GM12878 (cell line): ENCODE data around the gene MYH10. TPM values are rescaled to one million over a fixed set of nuclear protein-coding genes. Genes with fewer than 3 reads are reported as not detected.

Experiments used
- ATAC-seq: fragments of 200-7000 bp; cut with Tn5 transposase; 3 replicates; pipeline ENCODE4 v1.9.1; 2020; ENCODE audit warnings: mild to moderate bottlenecking, moderate library complexity
- BruUV-seq: library from RNA; stranded (reverse); fragments of 400-500 nt; replicated peaks from 2 replicates; lab custom pipeline; 2021; lab: Mats Ljungman, UMichigan
- CTCF ChIA-PET: fragments of 300-600 bp; sonication (Branson Sonifier 250); formaldehyde crosslinking; extraction: SDS; loops from one replicate; lab custom pipeline; 2021; ENCODE audit warnings: inconsistent platforms; lab: Yijun Ruan, JAX
- POLR2A ChIA-PET: fragments of 350-600 bp; formaldehyde crosslinking; extraction: SDS; loops from one replicate; lab custom pipeline; 2021; ENCODE audit warnings: inconsistent platforms; lab: Charles Lee
- RAD21 ChIA-PET: fragments of 300-600 bp; sonication (Branson Sonifier 250); formaldehyde crosslinking; loops from one replicate; lab custom pipeline; 2023; ENCODE audit warnings: antibody characterized with exemption; ENCODE audit not compliant: unreplicated experiment; lab: Charles Lee
- SMC1A ChIA-PET: fragments of 300-600 bp; sonication (Branson Sonifier 250); formaldehyde crosslinking; loops from one replicate; lab custom pipeline; 2023; ENCODE audit not compliant: unreplicated experiment, uncharacterized antibody; lab: Charles Lee
- DNase-seq: peaks from one replicate; pipeline ENCODE4 v3.0.0-alpha.2; 2011; ENCODE audit warnings: low read depth, low spot score
- FAIRE-seq: peaks from 3 replicates; lab custom pipeline; 2011; peaks lifted over from hg19 to GRCh38; lab: Jason Lieb, UNC
- H2AFZ ChIP-seq: 2 replicates; pipeline ENCODE4 v1.6.0; 2011; ENCODE audit warnings: low read depth, low read length, control low read depth; ENCODE audit not compliant: control insufficient read depth
- H3K27ac ChIP-seq: 2 replicates; pipeline ENCODE4 v1.5.1; 2011; ENCODE audit warnings: control low read depth; ENCODE audit not compliant: control insufficient read depth, insufficient read depth
- H3K27me3 ChIP-seq, 2 experiments: replicated peaks in 1 of 2; 2 replicates each; pipeline versions ENCODE4 v1.6.0 to v1.6.1; 2011; ENCODE audit warnings: low read length in 1 of 2; ENCODE audit not compliant: control insufficient read depth in 2 of 2, insufficient read depth in 2 of 2
- H3K36me3 ChIP-seq, 2 experiments: 2 replicates each; pipeline ENCODE4 v1.5.1; 2011; ENCODE audit warnings: low read length in 1 of 2; ENCODE audit not compliant: control insufficient read depth in 2 of 2, insufficient read depth in 2 of 2
- H3K4me1 ChIP-seq: 2 replicates; pipeline ENCODE4 v1.6.1; 2011; ENCODE audit warnings: mild to moderate bottlenecking, low read length, moderate library complexity, mixed read lengths; ENCODE audit not compliant: control insufficient read depth, insufficient read depth
- H3K4me2 ChIP-seq: 2 replicates; pipeline ENCODE4 v1.6.0; 2011; ENCODE audit warnings: control low read depth; ENCODE audit not compliant: control insufficient read depth, insufficient read depth
- H3K4me3 ChIP-seq: fragments of 200-600 bp; sonication (generic); 2 replicates; pipeline ENCODE4 v1.5.1; 2016
- H3K79me2 ChIP-seq: 2 replicates; pipeline ENCODE4 v1.6.0; 2011; ENCODE audit warnings: low read length; ENCODE audit not compliant: control insufficient read depth, insufficient read depth
- H3K9ac ChIP-seq: 2 replicates; pipeline ENCODE4 v1.8.0; 2011; ENCODE audit warnings: low read length, control low read depth, mixed read lengths; ENCODE audit not compliant: control insufficient read depth, insufficient read depth
- H3K9me3 ChIP-seq: replicated peaks from 3 replicates; pipeline ENCODE4 v1.5.1; 2011; ENCODE audit warnings: mild to moderate bottlenecking, low read length; ENCODE audit not compliant: control insufficient read depth, insufficient read depth
- H4K20me1 ChIP-seq: 2 replicates; pipeline ENCODE4 v1.6.0; 2011; ENCODE audit not compliant: control insufficient read depth, insufficient read depth
- BCL11A ChIP-seq: IDR thresholded peaks from 2 replicates; pipeline ENCODE4 v1.6.1; 2011; ENCODE audit warnings: low read depth, low read length
- BHLHE40 ChIP-seq, 2 experiments: fragments of 450-650 bp in 1 of 2; IDR thresholded peaks; 2 replicates each; pipeline ENCODE4 v1.6.1; 2011 to 2017; ENCODE audit warnings: low read depth in 2 of 2, borderline replicate concordance in 1 of 2, improper control_type of control experiment in 1 of 2, low read length in 1 of 2, mild to moderate bottlenecking in 1 of 2
- CBX3 ChIP-seq: fragments of 200-600 bp; sonication (generic); IDR thresholded peaks from 2 replicates; pipeline ENCODE4 v1.6.1; 2016; ENCODE audit warnings: low read depth, borderline replicate concordance
- CTCF ChIP-seq, 3 experiments: IDR thresholded peaks in 2 of 3; conservative IDR thresholded peaks in 1 of 3; 2 replicates each; pipeline ENCODE4 v1.5.1; 2011; ENCODE audit warnings: low read depth in 3 of 3, low read length in 3 of 3, mild to moderate bottlenecking in 3 of 3, control low read depth in 2 of 3, moderate library complexity in 2 of 3, inconsistent platforms in 1 of 3, mixed read lengths in 1 of 3; ENCODE audit not compliant: control insufficient read depth in 2 of 3, insufficient read depth in 1 of 3; ENCODE audit errors: extremely low read depth in 1 of 3
- ELK1 ChIP-seq: IDR thresholded peaks from 2 replicates; pipeline ENCODE4 v1.6.1; 2012; ENCODE audit warnings: low read depth, low read length, improper control_type of control experiment
- MTA2 ChIP-seq: fragments of 450-650 bp; IDR thresholded peaks from 2 replicates; pipeline ENCODE4 v1.6.1; 2016; ENCODE audit warnings: low read depth, mild to moderate bottlenecking, moderate library complexity
- NR2F1 ChIP-seq: fragments of 450-650 bp; conservative IDR thresholded peaks from 2 replicates; pipeline ENCODE4 v1.6.1; 2017; ENCODE audit warnings: mild to moderate bottlenecking
- NRF1 ChIP-seq: conservative IDR thresholded peaks from 2 replicates; pipeline ENCODE4 v1.6.1; 2011; ENCODE audit warnings: mild to moderate bottlenecking, low read depth, low read length, improper control_type of control experiment
- SIX5 ChIP-seq: IDR thresholded peaks from 2 replicates; pipeline ENCODE4 v1.6.1; 2011; ENCODE audit warnings: mild to moderate bottlenecking, low read depth, low read length, moderate library complexity; ENCODE audit not compliant: severe bottlenecking
- STAT1 ChIP-seq: fragments of 450-650 bp; conservative IDR thresholded peaks from 2 replicates; pipeline ENCODE4 v1.6.1; 2014; ENCODE audit warnings: antibody characterized with exemption, mild to moderate bottlenecking
- TAF1 ChIP-seq: IDR thresholded peaks from 2 replicates; pipeline ENCODE4 v1.6.1; 2011; ENCODE audit warnings: mild to moderate bottlenecking, low read depth, low read length, borderline replicate concordance
- TBL1XR1 ChIP-seq: IDR thresholded peaks from 2 replicates; pipeline ENCODE4 v1.6.1; 2012; ENCODE audit warnings: low read depth, low read length, improper control_type of control experiment
- USF1 ChIP-seq: IDR thresholded peaks from 2 replicates; pipeline ENCODE4 v1.6.1; 2011; ENCODE audit warnings: borderline replicate concordance, low read depth, mild to moderate bottlenecking, moderate library complexity, mixed read lengths, low read length; ENCODE audit not compliant: insufficient read depth; ENCODE audit errors: extremely low read length
- YBX1 ChIP-seq: fragments of 450-650 bp; IDR thresholded peaks from 2 replicates; pipeline ENCODE4 v1.6.1; 2016; ENCODE audit warnings: antibody characterized with exemption
- ZNF274 ChIP-seq: IDR thresholded peaks from one replicate; pipeline ENCODE4 v1.8.0; 2011; ENCODE audit not compliant: insufficient read length, insufficient read depth
- ZNF622 ChIP-seq: fragments of 450-650 bp; IDR thresholded peaks from 2 replicates; pipeline ENCODE4 v1.6.1; 2017; ENCODE audit warnings: mild to moderate bottlenecking, inconsistent platforms
- WGBS: methylation state at CpG from one replicate; pipeline ENCODE4 v1.1.6; 2016; ENCODE audit warnings: low lambda C conversion rate; ENCODE audit not compliant: insufficient replicate concordance, insufficient coverage; ENCODE audit errors: missing lambda C conversion rate; 5-methylcytosine and 5-hydroxymethylcytosine counted together
- in situ Hi-C: fragments of 300-500 bp; cut with MboI; formaldehyde crosslinking; loops from 9 replicates; pipeline ENCODE4 v1.14.3; 2018; ENCODE audit warnings: mixed read lengths
- intact Hi-C: fragments of 100-400 bp; cut with micrococcal nuclease; formaldehyde crosslinking; loops from one replicate; pipeline ENCODE4 v1.14.2; 2022; ENCODE audit not compliant: unreplicated experiment
- polyA plus RNA-seq, 11 experiments: library from polyadenylated mRNA; depleted of rRNA in 4 of 11; unstranded in 6 of 11; stranded (reverse) in 5 of 11; fragments of >200 nt; fragmentation: Nextera tagmentation in 4 of 11; fragmentation: Illumina TruSeq in 1 of 11; extraction: Ambion mirVana in 4 of 11; extraction: Trizol in 1 of 11; gene quantifications; 1 replicate in 1 of 11; 2 replicates in 10 of 11; pipeline versions ENCODE4 v1.2.1 to v1.2.3, GENCODE V29; 2011 to 2016; ENCODE audit warnings: inconsistent platforms in 2 of 11, missing spikeins in 2 of 11, low read depth in 1 of 11
- total RNA-seq, 4 experiments: library from RNA; depleted of rRNA in 3 of 4; stranded (reverse); fragments of >200 nt in 3 of 4; fragmentation: Illumina TruSeq in 1 of 4; extraction: Trizol in 1 of 4; gene quantifications; 2 replicates each; pipeline versions ENCODE4 v1.2.1 to v1.2.3, GENCODE V29; 2013 to 2021

MYH10 gene
- total and polyA plus RNA-seq, 10 of the 15 experiments (the other 5 are each of a cell fraction or from before 2014, with no cell fraction given) = 0.33 to 7.1 (median 1.0) TPM

GRCh38 chr17:8610558-8610957 is 20.0 kb downstream of the MYH10 start:
- SMC1A ChIA-PET = interaction anchor here (0.5 kb wide), 1 partner anchor 125 kb away, joined by 3 read pairs; no protein-coding TSS in a partner anchor
- Histone ChIP-seq H3K4me3 (no peak overlapping the region), H3K9me3 (no peaks in the 10 kb centered on the region), H3K4me2 (no peak overlapping the region), H3K79me2 (no peaks in the 10 kb centered on the region), H3K27me3 (no peaks in the 10 kb centered on the region), H3K9ac (no peak overlapping the region), H3K36me3 (no peaks in the 10 kb centered on the region), H3K4me1 (no peaks in the 10 kb centered on the region), H4K20me1 (no peaks in the 10 kb centered on the region), H2AFZ (no peak overlapping the region), H3K27ac (no peak overlapping the region)
- TF ChIP-seq SIX5 (no peak), BCL11A (no peak), STAT1 (no peak), NRF1 (no peak), ZNF274 (no peak), YBX1 (no peak)
- intact Hi-C loops = no loop called here
- CTCF ChIA-PET = no interaction called here
- POLR2A ChIA-PET = no interaction called here
- BruUV-seq = no TSS peak
- RAD21 ChIA-PET = no interaction called here
- DNase-seq (no peak), ATAC-seq (no peak), FAIRE-seq (no peak)
- WGBS = 59% methylated on average over 2 of the region's 2 CpGs
- in situ Hi-C loops = no loop called here

GRCh38 chr17:8609910-8610309 is 20.6 kb downstream of the MYH10 start:
- CTCF ChIA-PET = interaction anchor here (0.7 kb wide), 1 partner anchor 41 kb away, joined by 6 read pairs; no protein-coding TSS in a partner anchor
- in situ Hi-C loops = no loop called here
- SMC1A ChIA-PET = no interaction called here
- no peaks in the 10 kb centered on the region for H4K20me1 ChIP-seq
- POLR2A ChIA-PET = no interaction called here
- no peaks in the 10 kb centered on the region for H3K9me3 ChIP-seq
- no peaks in the 10 kb centered on the region for H3K79me2 ChIP-seq
- no peak overlapping the region for H3K9ac ChIP-seq
- H2AFZ ChIP-seq = no peak overlapping the region
- FAIRE-seq (no peak), DNase-seq (no peak), ATAC-seq (no peak)
- no peak overlapping the region for H3K27ac ChIP-seq
- intact Hi-C loops = no loop called here
- H3K4me1 ChIP-seq = no peaks in the 10 kb centered on the region
- no peak overlapping the region for H3K4me2 ChIP-seq
- no TSS peak for BruUV-seq
- H3K4me3 ChIP-seq = no peak overlapping the region
- no peaks in the 10 kb centered on the region for H3K27me3 ChIP-seq
- WGBS = 60% methylated on average over 3 of the region's 4 CpGs
- H3K36me3 ChIP-seq = no peaks in the 10 kb centered on the region
- RAD21 ChIA-PET = no interaction called here
- TF ChIP-seq NR2F1 (no peak), CBX3 (no peak), ELK1 (no peak), BHLHE40 (IDR thresholded peaks at IDR 0.05; ENCODE audit: borderline replicate concordance in 1 of 2, low read depth in 2 of 2, low read length in 1 of 2) (no peak), USF1 (no peak), ZNF274 (no peak), TAF1 (no peak), TBL1XR1 (no peak), ZNF622 (no peak), MTA2 (no peak), CTCF (IDR thresholded peaks at IDR 0.05 in 2 of 3, conservative IDR thresholded peaks at IDR 0.05 in 1 of 3; ENCODE audit: control insufficient read depth in 2 of 3, extremely low read depth in 1 of 3, insufficient read depth in 1 of 3, low read depth in 3 of 3, low read length in 3 of 3) (no peak)
